ENCODE data around the gene CD300LG.

DNA sequence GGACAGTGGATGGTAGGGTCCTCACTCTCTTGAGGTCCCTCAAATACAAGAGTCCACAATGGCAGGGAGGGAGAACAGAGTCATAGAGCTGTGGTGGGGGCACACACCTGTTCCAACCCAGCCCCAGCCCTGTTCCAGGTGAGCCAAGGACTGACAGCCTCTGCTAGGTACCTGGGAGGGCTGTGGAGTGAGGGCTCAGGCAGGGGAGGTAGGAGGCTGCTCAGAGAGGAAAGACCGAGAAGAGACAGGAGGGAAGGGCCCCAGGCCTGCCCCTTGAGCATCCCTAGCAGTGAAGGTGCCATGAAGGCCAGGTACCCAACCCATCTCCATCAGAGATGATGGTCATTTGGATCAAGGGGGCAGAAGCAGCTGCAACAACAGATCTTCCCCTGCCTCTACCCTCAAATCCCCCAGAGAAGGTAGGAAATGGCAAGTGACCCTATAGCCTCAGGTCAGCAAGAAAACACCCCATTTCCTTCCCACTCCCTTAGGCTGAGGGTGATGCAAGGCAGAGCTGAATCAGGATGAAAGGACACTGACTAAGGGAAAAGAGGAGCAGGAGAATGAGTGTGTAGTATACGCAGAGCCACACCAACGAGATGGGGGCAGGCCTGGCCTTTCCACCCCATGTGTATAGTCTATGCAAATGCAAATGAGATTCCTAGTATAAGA, 28.6 kb downstream of the CD300LG start:
- TF ChIP-seq, protein P1, sequence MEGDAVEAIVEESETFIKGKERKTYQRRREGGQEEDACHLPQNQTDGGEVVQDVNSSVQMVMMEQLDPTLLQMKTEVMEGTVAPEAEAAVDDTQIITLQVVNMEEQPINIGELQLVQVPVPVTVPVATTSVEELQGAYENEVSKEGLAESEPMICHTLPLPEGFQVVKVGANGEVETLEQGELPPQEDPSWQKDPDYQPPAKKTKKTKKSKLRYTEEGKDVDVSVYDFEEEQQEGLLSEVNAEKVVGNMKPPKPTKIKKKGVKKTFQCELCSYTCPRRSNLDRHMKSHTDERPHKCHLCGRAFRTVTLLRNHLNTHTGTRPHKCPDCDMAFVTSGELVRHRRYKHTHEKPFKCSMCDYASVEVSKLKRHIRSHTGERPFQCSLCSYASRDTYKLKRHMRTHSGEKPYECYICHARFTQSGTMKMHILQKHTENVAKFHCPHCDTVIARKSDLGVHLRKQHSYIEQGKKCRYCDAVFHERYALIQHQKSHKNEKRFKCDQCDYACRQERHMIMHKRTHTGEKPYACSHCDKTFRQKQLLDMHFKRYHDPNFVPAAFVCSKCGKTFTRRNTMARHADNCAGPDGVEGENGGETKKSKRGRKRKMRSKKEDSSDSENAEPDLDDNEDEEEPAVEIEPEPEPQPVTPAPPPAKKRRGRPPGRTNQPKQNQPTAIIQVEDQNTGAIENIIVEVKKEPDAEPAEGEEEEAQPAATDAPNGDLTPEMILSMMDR (conservative IDR thresholded peaks at IDR 0.05) = no peak
- TF ChIP-seq EZH2 (IDR thresholded peaks at IDR 0.05; ENCODE audit: low read depth) = no peak
